Left ventricle myocardium inferior (tissue), 1 donor: ENCODE data around the gene ANKRD44. TPM values are rescaled to one million over a fixed set of nuclear protein-coding genes. Genes with fewer than 3 reads are reported as not detected.

Source experiments
- DNase-seq: peaks from one replicate; pipeline ENCODE4 v3.0.0-alpha.2; 2020
- H3K27ac ChIP-seq: fragments of 200-600 bp; replicated peaks from 2 replicates; pipeline ENCODE4 v1.8.0; 2021
- H3K27me3 ChIP-seq: fragments of 200-600 bp; 2 replicates; pipeline ENCODE4 v1.8.0; 2021; ENCODE audit warnings: low read depth
- H3K36me3 ChIP-seq: fragments of 200-600 bp; 2 replicates; pipeline ENCODE4 v1.8.0; 2021
- H3K4me1 ChIP-seq: fragments of 200-600 bp; 2 replicates; pipeline ENCODE4 v1.8.0; 2021
- H3K4me3 ChIP-seq: fragments of 200-600 bp; 2 replicates; pipeline ENCODE4 v1.8.0; 2021; ENCODE audit warnings: mild to moderate bottlenecking, moderate library complexity
- H3K9me3 ChIP-seq: fragments of 200-600 bp; replicated peaks from 2 replicates; pipeline ENCODE4 v1.8.0; 2021
- CTCF ChIP-seq: fragments of 200-600 bp; IDR thresholded peaks from 2 replicates; pipeline ENCODE4 v1.8.0; 2021; ENCODE audit warnings: antibody characterized with exemption, mild to moderate bottlenecking, borderline replicate concordance
- intact Hi-C: fragments of 100-400 bp; cut with micrococcal nuclease; formaldehyde crosslinking; loops from one replicate; pipeline ENCODE4 v1.11.0; 2022
- total RNA-seq: library from RNA; stranded (reverse); fragmentation: NEBNext Ultra II Directional; extraction: Animal tissue kit (Norgen Biotek cat#: 25700); gene quantifications from one replicate; pipeline ENCODE4 v1.2.1, GENCODE V29; 2021
- donor health status: DM: no; HTN: yes; CAD: no; lungs with severe emphysema.

Gene ANKRD44
- total RNA-seq, 1 donor from 2014 or later = 7.1 TPM

DNA sequence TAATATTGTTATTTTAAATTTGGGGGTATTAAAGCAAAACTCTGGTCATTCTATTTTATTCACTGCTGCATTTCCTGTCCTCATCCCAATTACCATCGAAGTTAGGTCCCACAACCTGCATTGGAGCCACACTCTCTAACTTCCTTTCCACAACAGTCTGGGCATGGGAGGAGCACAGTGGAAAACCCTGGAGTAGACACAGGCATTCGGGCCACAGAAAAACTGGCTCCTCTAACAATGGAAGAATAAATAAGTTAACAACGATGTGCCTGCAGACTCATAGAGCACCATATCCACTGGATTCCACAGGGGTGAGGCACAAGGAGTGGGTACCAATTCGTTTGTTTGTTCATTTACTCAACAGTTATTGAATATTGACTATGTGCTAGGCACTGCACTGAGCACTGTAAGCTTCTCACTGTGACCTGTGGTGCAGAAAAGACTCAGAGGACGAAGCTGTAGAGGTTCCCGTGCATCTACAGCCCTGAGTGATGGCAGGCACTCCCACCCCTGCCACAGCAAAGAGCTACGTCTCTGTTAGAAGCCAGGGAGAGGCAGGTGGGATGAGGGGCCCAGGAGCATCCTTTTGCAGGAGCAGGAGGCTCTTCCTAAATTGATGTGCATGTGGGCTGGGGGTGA is 229.9 kb downstream of the ANKRD44 start:
- Histone ChIP-seq H3K9me3 (no peaks in the 10 kb centered on the region), H3K27ac (peak overlapping the region; percentile 41), H3K27me3 (no peaks in the 10 kb centered on the region), H3K4me3 (no peak overlapping the region), H3K4me1 (peaks cover 19% of the 10 kb centered on the region), H3K36me3 (peaks cover 9% of the 10 kb centered on the region)
- TF ChIP-seq CTCF = no peak
- intact Hi-C loops = no loop called here
- DNase-seq = no peak

- peaks cover 9% of the 10 kb centered on the region for H3K36me3 ChIP-seq
- DNase-seq = peak; percentile 36
- peaks cover 19% of the 10 kb centered on the region for H3K4me1 ChIP-seq
- H3K4me3 ChIP-seq = no peak overlapping the region
- intact Hi-C loops = no loop called here
- no peaks in the 10 kb centered on the region for H3K27me3 ChIP-seq
- no peak for TF ChIP-seq CTCF
- H3K9me3 ChIP-seq = no peaks in the 10 kb centered on the region
- peak overlapping the region; percentile 41 for H3K27ac ChIP-seq
Measured at GRCh38 chr2:197079832-197080555, 230.6 kb downstream of the ANKRD44 start.

- H3K27ac ChIP-seq = peak overlapping the region; percentile 41
- intact Hi-C loops = no loop called here
- H3K27me3 ChIP-seq = no peaks in the 10 kb centered on the region
- H3K4me3 ChIP-seq = no peak overlapping the region
- H3K36me3 ChIP-seq = peaks cover 9% of the 10 kb centered on the region
- TF ChIP-seq CTCF = no peak
- peaks cover 23% of the 10 kb centered on the region for H3K4me1 ChIP-seq
- DNase-seq = no peak
- H3K9me3 ChIP-seq = no peaks in the 10 kb centered on the region
Measured at GRCh38 chr2:197079414-197079813, 231.2 kb downstream of the ANKRD44 start.

GRCh38 chr2:197078535-197078934 is 232.0 kb downstream of the ANKRD44 start:
- Histone ChIP-seq H3K4me3 (no peak overlapping the region), H3K27ac (peak overlapping the region; percentile 16), H3K9me3 (no peaks in the 10 kb centered on the region), H3K27me3 (no peaks in the 10 kb centered on the region), H3K36me3 (peaks cover 9% of the 10 kb centered on the region), H3K4me1 (peaks cover 32% of the 10 kb centered on the region)
- intact Hi-C loops = no loop called here
- DNase-seq = no peak
- TF ChIP-seq CTCF = no peak

- Histone ChIP-seq H3K4me1 (peaks cover 33% of the 10 kb centered on the region), H3K4me3 (no peak overlapping the region), H3K27me3 (no peaks in the 10 kb centered on the region), H3K9me3 (no peaks in the 10 kb centered on the region), H3K27ac (peak overlapping the region; percentile 16), H3K36me3 (peaks cover 6% of the 10 kb centered on the region)
- no peak for TF ChIP-seq CTCF
- intact Hi-C loops = no loop called here
- DNase-seq = no peak
Measured at GRCh38 chr2:197077336-197077735, 233.2 kb downstream of the ANKRD44 start.
